ENCODE results near the gene VPS41.

VPS41 gene

GRCh38 chr7:38905056-38905759, 3.8 kb downstream of the VPS41 start:
- DNase-seq, result no peak

GRCh38 chr7:38903057-38903456, 5.9 kb downstream of the VPS41 start:
- no peak for DNase-seq

GRCh38 chr7:38902449-38902848, 6.5 kb downstream of the VPS41 start:
- DNase-seq, result no peak

- no peak for DNase-seq
These were observed 15.9 kb downstream of the VPS41 start for GRCh38 chr7:38893061-38893460.

GRCh38 chr7:38890597-38890996, 18.4 kb downstream of the VPS41 start:
- no peak for DNase-seq

- DNase-seq, result no peak
These were observed 19.0 kb downstream of the VPS41 start for GRCh38 chr7:38889872-38890432.

GRCh38 chr7:38889079-38889478, 19.9 kb downstream of the VPS41 start:
- no peak for DNase-seq

- no peak for DNase-seq
These were observed 22.7 kb downstream of the VPS41 start for GRCh38 chr7:38886265-38886664.

GRCh38 chr7:38883706-38884105, 25.3 kb downstream of the VPS41 start:
- DNase-seq, result no peak

- DNase-seq, result no peak
These were observed 26.9 kb downstream of the VPS41 start for GRCh38 chr7:38881947-38882684.

- DNase-seq, result no peak
These were observed 28.0 kb downstream of the VPS41 start for GRCh38 chr7:38881015-38881414.

GRCh38 chr7:38880454-38880853, 28.5 kb downstream of the VPS41 start:
- no peak for DNase-seq

GRCh38 chr7:38880035-38880434, 29.0 kb downstream of the VPS41 start:
- DNase-seq, result no peak

GRCh38 chr7:38878694-38879457, 30.1 kb downstream of the VPS41 start:
- no peak for DNase-seq

- DNase-seq, result no peak
These were observed 35.6 kb downstream of the VPS41 start for GRCh38 chr7:38873433-38873832.

GRCh38 chr7:38872202-38872601, 36.8 kb downstream of the VPS41 start:
- DNase-seq, result no peak

GRCh38 chr7:38870147-38870546, 38.8 kb downstream of the VPS41 start:
- no peak for DNase-seq

- DNase-seq, result no peak
These were observed 45.2 kb downstream of the VPS41 start for GRCh38 chr7:38863601-38864291.

GRCh38 chr7:38862666-38863065, 46.3 kb downstream of the VPS41 start:
- no peak for DNase-seq

- no peak for DNase-seq
These were observed 50.6 kb downstream of the VPS41 start for GRCh38 chr7:38858259-38858884.

- no peak for DNase-seq
These were observed 53.1 kb downstream of the VPS41 start for GRCh38 chr7:38855867-38856266.

GRCh38 chr7:38855386-38855785, 53.6 kb downstream of the VPS41 start:
- no peak for DNase-seq
